Smooth muscle cell (in vitro differentiated cells): Measurements from ENCODE around the gene SLC8A1. TPM values are rescaled to one million over a fixed set of nuclear protein-coding genes. Genes with fewer than 3 reads are reported as not detected.

Experiments
- DNase-seq: peaks from one replicate; lab custom pipeline; 2025; ENCODE audit not compliant: unreplicated experiment; lab: John Stamatoyannopoulos, UW
- H2AFZ ChIP-seq: fragments of 200-600 bp; sonication (generic); 2 replicates; pipeline ENCODE4 v1.6.0; 2016; ENCODE audit warnings: antibody characterized with exemption, low read depth, mild to moderate bottlenecking
- H3F3A ChIP-seq: fragments of 200-600 bp; sonication (generic); 2 replicates; pipeline ENCODE4 v1.6.0; 2017; ENCODE audit warnings: antibody characterized with exemption, low read depth
- H3K27ac ChIP-seq: fragments of 200-600 bp; sonication (generic); 2 replicates; pipeline ENCODE4 v1.5.1; 2016; ENCODE audit warnings: low read depth, mild to moderate bottlenecking
- H3K27me3 ChIP-seq: fragments of 200-600 bp; sonication (generic); 2 replicates; pipeline ENCODE4 v1.6.1; 2016; ENCODE audit warnings: low read depth, mild to moderate bottlenecking
- H3K36me3 ChIP-seq: fragments of 200-600 bp; sonication (generic); 2 replicates; pipeline ENCODE4 v1.5.1; 2016; ENCODE audit warnings: low read depth
- H3K4me1 ChIP-seq: fragments of 200-600 bp; sonication (generic); 2 replicates; pipeline ENCODE4 v1.5.1; 2016; ENCODE audit warnings: low read depth
- H3K4me2 ChIP-seq: fragments of 200-600 bp; sonication (generic); 2 replicates; pipeline ENCODE4 v1.6.0; 2016; ENCODE audit warnings: mild to moderate bottlenecking
- H3K4me3 ChIP-seq: fragments of 200-600 bp; sonication (generic); 2 replicates; pipeline ENCODE4 v1.5.1; 2016; ENCODE audit warnings: mild to moderate bottlenecking
- H3K79me2 ChIP-seq: fragments of 200-600 bp; sonication (generic); 2 replicates; pipeline ENCODE4 v1.6.0; 2016; ENCODE audit warnings: low read depth, mild to moderate bottlenecking
- H3K9ac ChIP-seq: fragments of 200-600 bp; sonication (generic); 2 replicates; pipeline ENCODE4 v1.6.0; 2016; ENCODE audit warnings: low read depth
- H3K9me3 ChIP-seq: fragments of 200-600 bp; sonication (generic); replicated peaks from 2 replicates; pipeline ENCODE4 v1.5.1; 2016; ENCODE audit warnings: low read depth
- H4K20me1 ChIP-seq: fragments of 200-600 bp; sonication (generic); 2 replicates; pipeline ENCODE4 v1.6.0; 2016; ENCODE audit warnings: low read depth
- CTCF ChIP-seq: fragments of 200-600 bp; sonication (generic); IDR thresholded peaks from 2 replicates; pipeline ENCODE4 v1.5.1; 2017; ENCODE audit warnings: borderline replicate concordance, mild to moderate bottlenecking, antibody characterized with exemption; ENCODE audit not compliant: insufficient read depth, poor library complexity, severe bottlenecking
- WGBS: methylation state at CpG from one replicate; pipeline ENCODE4 v1.1.7; 2016; ENCODE audit warnings: low lambda C conversion rate; 5-methylcytosine and 5-hydroxymethylcytosine counted together
- polyA plus RNA-seq: library from polyadenylated mRNA; unstranded; fragments of >200 nt; fragmentation: Nextera tagmentation; extraction: Ambion mirVana; gene quantifications from 2 replicates; pipeline ENCODE4 v1.2.1, GENCODE V29; 2016
- total RNA-seq: library from RNA; depleted of rRNA; stranded (reverse); fragments of >200 nt; gene quantifications from 2 replicates; pipeline ENCODE4 v1.2.3, GENCODE V29; 2014

Gene SLC8A1
- total and polyA plus RNA-seq, 2 experiments from 2014 or later, result 1.1 to 5.3 TPM

- H3K9me3 ChIP-seq, result no peaks in the 10 kb centered on the region
- no peak overlapping the region for H2AFZ ChIP-seq
- no peaks in the 10 kb centered on the region for H3F3A ChIP-seq
- 48% methylated on average over 2 of the region's 2 CpGs for WGBS
- no peak for TF ChIP-seq CTCF
- no peaks in the 10 kb centered on the region for H3K79me2 ChIP-seq
- H3K36me3 ChIP-seq, result no peaks in the 10 kb centered on the region
- H3K4me1 ChIP-seq, result no peaks in the 10 kb centered on the region
- no peak overlapping the region for H3K4me2 ChIP-seq
- H4K20me1 ChIP-seq, result no peaks in the 10 kb centered on the region
- no peak overlapping the region for H3K27ac ChIP-seq
- no peak overlapping the region for H3K4me3 ChIP-seq
- H3K9ac ChIP-seq, result no peak overlapping the region
- H3K27me3 ChIP-seq, result no peaks in the 10 kb centered on the region
- no peak for DNase-seq
These were observed 285.9 kb downstream of the SLC8A1 start for GRCh38 chr2:40166006-40166405.

GRCh38 chr2:40165509-40165844 lies 286.4 kb downstream of the SLC8A1 start:
- no peak for TF ChIP-seq CTCF
- 88% methylated on average over 4 of the region's 4 CpGs for WGBS
- no peaks in the 10 kb centered on the region for H4K20me1 ChIP-seq
- no peak overlapping the region for H3K9ac ChIP-seq
- no peaks in the 10 kb centered on the region for H3K79me2 ChIP-seq
- H3F3A ChIP-seq, result no peaks in the 10 kb centered on the region
- no peak overlapping the region for H2AFZ ChIP-seq
- no peak overlapping the region for H3K27ac ChIP-seq
- no peaks in the 10 kb centered on the region for H3K9me3 ChIP-seq
- H3K36me3 ChIP-seq, result no peaks in the 10 kb centered on the region
- no peak for DNase-seq
- H3K4me1 ChIP-seq, result no peaks in the 10 kb centered on the region
- H3K4me3 ChIP-seq, result no peak overlapping the region
- H3K4me2 ChIP-seq, result no peak overlapping the region
- no peaks in the 10 kb centered on the region for H3K27me3 ChIP-seq

GRCh38 chr2:40164736-40165508 lies 287.0 kb downstream of the SLC8A1 start:
- no peak overlapping the region for H3K4me2 ChIP-seq
- no peak overlapping the region for H3K27ac ChIP-seq
- H3K9ac ChIP-seq, result no peak overlapping the region
- H4K20me1 ChIP-seq, result no peaks in the 10 kb centered on the region
- no peaks in the 10 kb centered on the region for H3K27me3 ChIP-seq
- no peak overlapping the region for H3K4me3 ChIP-seq
- H3K4me1 ChIP-seq, result no peaks in the 10 kb centered on the region
- H2AFZ ChIP-seq, result no peak overlapping the region
- 79% methylated on average over 9 of the region's 9 CpGs for WGBS
- H3K79me2 ChIP-seq, result no peaks in the 10 kb centered on the region
- no peak for DNase-seq
- H3K36me3 ChIP-seq, result no peaks in the 10 kb centered on the region
- H3F3A ChIP-seq, result no peaks in the 10 kb centered on the region
- no peak for TF ChIP-seq CTCF
- H3K9me3 ChIP-seq, result no peaks in the 10 kb centered on the region

- 79% methylated on average over 1 of the region's 1 CpG for WGBS
- Histone ChIP-seq H3K27me3 (no peaks in the 10 kb centered on the region), H3K79me2 (no peaks in the 10 kb centered on the region), H4K20me1 (no peaks in the 10 kb centered on the region), H3K9ac (no peak overlapping the region), H3K36me3 (no peaks in the 10 kb centered on the region), H3K4me2 (no peak overlapping the region), H3K4me1 (no peaks in the 10 kb centered on the region), H3K9me3 (no peaks in the 10 kb centered on the region), H2AFZ (no peak overlapping the region), H3K4me3 (no peak overlapping the region), H3K27ac (no peak overlapping the region), H3F3A (no peaks in the 10 kb centered on the region)
- no peak for TF ChIP-seq CTCF
- no peak for DNase-seq
These were observed 289.9 kb downstream of the SLC8A1 start for GRCh38 chr2:40161986-40162385.
